Liver (tissue), 9 donors: Measurements from ENCODE around the gene MAST2. TPM values are rescaled to one million over a fixed set of nuclear protein-coding genes. Genes with fewer than 3 reads are reported as not detected.

ENCODE experiments used
- DNase-seq: peaks from one replicate; pipeline ENCODE4 v3.0.0-alpha.2; 2017; ENCODE audit warnings: low spot score
- H3K27ac ChIP-seq, 2 donors: one replicate each; pipeline ENCODE4 v1.7.0; 2013; ENCODE audit warnings: inconsistent platforms in 2 of 2, low read length in 2 of 2, control low read depth in 1 of 2, low read depth in 1 of 2, mild to moderate bottlenecking in 1 of 2
- H3K27me3 ChIP-seq, 4 donors: one replicate each; pipeline versions ENCODE4 v1.6.1 to v1.7.0; 2013; ENCODE audit warnings: low read length in 3 of 4, inconsistent platforms in 1 of 4, mild to moderate bottlenecking in 1 of 4, moderate library complexity in 1 of 4; ENCODE audit not compliant: control insufficient read depth in 4 of 4, insufficient read depth in 4 of 4
- H3K36me3 ChIP-seq, 4 donors: one replicate each; pipeline versions ENCODE4 v1.6.1 to v1.7.0; 2013; ENCODE audit warnings: low read length in 3 of 4, mild to moderate bottlenecking in 3 of 4, low read depth in 1 of 4, moderate library complexity in 1 of 4; ENCODE audit not compliant: control insufficient read depth in 4 of 4, insufficient read depth in 3 of 4
- H3K4me1 ChIP-seq, 4 donors: one replicate each; pipeline versions ENCODE4 v1.6.1 to v1.7.0; 2013; ENCODE audit warnings: low read length in 3 of 4, mild to moderate bottlenecking in 3 of 4, moderate library complexity in 1 of 4; ENCODE audit not compliant: control insufficient read depth in 4 of 4, insufficient read depth in 4 of 4
- H3K4me3 ChIP-seq, 3 donors: one replicate each; pipeline versions ENCODE4 v1.6.1 to v1.7.0; 2013; ENCODE audit warnings: low read length in 3 of 3, control low read depth in 1 of 3, low read depth in 1 of 3, mild to moderate bottlenecking in 1 of 3
- H3K9ac ChIP-seq, 2 donors: one replicate each; pipeline ENCODE4 v1.7.0; 2013; ENCODE audit warnings: low read length in 2 of 2, mild to moderate bottlenecking in 2 of 2, moderate library complexity in 2 of 2, control low read depth in 1 of 2, low read depth in 1 of 2
- H3K9me3 ChIP-seq, 4 donors: one replicate each; pipeline versions ENCODE4 v1.6.1 to v1.7.0; 2013; ENCODE audit warnings: low read length in 3 of 4; ENCODE audit not compliant: control insufficient read depth in 4 of 4
- ATF3 ChIP-seq: IDR thresholded peaks from 2 replicates; pipeline ENCODE4 v1.6.1; 2016; ENCODE audit warnings: antibody characterized with exemption
- CTCF ChIP-seq: fragments of 150-350 bp; IDR thresholded peaks from 2 replicates; pipeline ENCODE4 v1.5.1; 2017; ENCODE audit warnings: improper control_type of control experiment, low read depth, low read length; ENCODE audit not compliant: missing input control
- EGR1 ChIP-seq, 2 donors: IDR thresholded peaks; 2 replicates each; pipeline ENCODE4 v1.6.1; 2016 to 2018; ENCODE audit warnings: antibody characterized with exemption in 2 of 2, low read depth in 2 of 2
- FOXA1 ChIP-seq: IDR thresholded peaks from 2 replicates; pipeline ENCODE4 v1.6.1; 2016; ENCODE audit warnings: antibody characterized with exemption
- FOXA2 ChIP-seq: IDR thresholded peaks from 2 replicates; pipeline ENCODE4 v1.6.1; 2016; ENCODE audit warnings: antibody characterized with exemption
- GABPA ChIP-seq, 2 donors: IDR thresholded peaks in 1 of 2; conservative IDR thresholded peaks in 1 of 2; 2 replicates each; pipeline ENCODE4 v1.6.1; 2016; ENCODE audit warnings: antibody characterized with exemption in 2 of 2, mild to moderate bottlenecking in 1 of 2, moderate library complexity in 1 of 2
- HNF4A ChIP-seq, 2 donors: conservative IDR thresholded peaks; 2 replicates each; pipeline ENCODE4 v1.6.1; 2016; ENCODE audit warnings: antibody characterized with exemption in 2 of 2, mild to moderate bottlenecking in 2 of 2
- HNF4G ChIP-seq: IDR thresholded peaks from 2 replicates; pipeline ENCODE4 v1.6.1; 2016; ENCODE audit warnings: antibody characterized with exemption
- JUND ChIP-seq, 2 donors: IDR thresholded peaks; 2 replicates each; pipeline ENCODE4 v1.6.1; 2016; ENCODE audit warnings: antibody characterized with exemption in 2 of 2
- MAX ChIP-seq: IDR thresholded peaks from 2 replicates; pipeline ENCODE4 v1.6.1; 2016; ENCODE audit warnings: antibody characterized with exemption
- NR2F2 ChIP-seq: IDR thresholded peaks from 2 replicates; pipeline ENCODE4 v1.6.1; 2016; ENCODE audit warnings: antibody characterized with exemption
- RAD21 ChIP-seq, 2 donors: IDR thresholded peaks; 2 replicates each; pipeline ENCODE4 v1.6.1; 2016; ENCODE audit warnings: antibody characterized with exemption in 2 of 2, mild to moderate bottlenecking in 2 of 2
- REST ChIP-seq: IDR thresholded peaks from 2 replicates; pipeline ENCODE4 v1.6.1; 2016; ENCODE audit warnings: antibody characterized with exemption, mild to moderate bottlenecking
- RXRA ChIP-seq, 2 donors: IDR thresholded peaks; 2 replicates each; pipeline ENCODE4 v1.6.1; 2017 to 2018; ENCODE audit warnings: antibody characterized with exemption in 2 of 2, mild to moderate bottlenecking in 1 of 2
- SP1 ChIP-seq: IDR thresholded peaks from 2 replicates; pipeline ENCODE4 v1.6.1; 2018; ENCODE audit warnings: antibody characterized with exemption, mild to moderate bottlenecking
- TAF1 ChIP-seq: conservative IDR thresholded peaks from 2 replicates; pipeline ENCODE4 v1.6.1; 2016; ENCODE audit warnings: antibody characterized with exemption, mild to moderate bottlenecking
- YY1 ChIP-seq: IDR thresholded peaks from 2 replicates; pipeline ENCODE4 v1.6.1; 2016; ENCODE audit warnings: antibody characterized with exemption, mild to moderate bottlenecking
- ZBTB33 ChIP-seq: IDR thresholded peaks from 2 replicates; pipeline ENCODE4 v1.6.1; 2016; ENCODE audit warnings: antibody characterized with exemption
- WGBS: extraction: QIAGEN DNeasy Blood & Tissue Kit; methylation state at CpG from one replicate; pipeline ENCODE4 v1.1.7; 2013; 5-methylcytosine and 5-hydroxymethylcytosine counted together
- polyA plus RNA-seq, 2 donors: library from polyadenylated mRNA; stranded (reverse) in 1 of 2; unstranded in 1 of 2; fragments of 200-250 nt in 1 of 2; fragments of >200 nt in 1 of 2; fragmentation: Nextera tagmentation in 1 of 2; extraction: Ambion mirVana in 1 of 2; gene quantifications; one replicate each; pipeline versions ENCODE4 v1.2.1 to v1.2.3, GENCODE V29; 2013 to 2015
- total RNA-seq, 2 donors: library from RNA; depleted of rRNA; stranded (reverse); fragments of >200 nt; gene quantifications; one replicate each; pipeline ENCODE4 v1.2.3, GENCODE V29; 2014
- donor health status: healthy.
- donor health status: healthy.
- donor health status: healthy.
- donor health status: healthy.
- donor health status: healthy.

The MAST2 gene
- total and polyA plus RNA-seq, 4 donors, result 4.8 to 9.6 (median 5.7) TPM

DNA sequence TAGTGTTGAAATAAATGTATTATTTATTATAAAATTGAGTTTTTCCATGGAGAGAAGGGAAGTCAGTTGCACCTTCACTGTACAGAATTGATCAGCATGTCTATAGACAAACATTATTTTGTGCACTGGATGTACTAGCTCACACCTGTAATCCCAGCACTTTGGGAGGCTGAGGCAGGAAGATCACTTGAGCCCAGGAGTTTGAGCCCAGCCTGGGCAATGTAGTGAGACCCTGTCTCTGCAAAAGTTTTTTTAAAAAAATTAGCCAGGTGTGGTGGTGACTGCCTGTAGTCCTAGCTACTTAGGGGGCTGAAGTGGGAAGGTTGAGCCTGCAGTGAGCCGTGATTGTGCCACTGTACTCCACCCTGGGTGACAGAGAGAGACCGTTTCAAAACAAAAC is 87.7 kb downstream of the MAST2 start:
- no peak overlapping the region for H3K9ac ChIP-seq
- 95% methylated on average over 2 of the region's 2 CpGs for WGBS
- H3K27ac ChIP-seq, result no peak overlapping the region

More for the DNA sequence above, 87.7 kb downstream of the MAST2 start:
- H3K27me3 ChIP-seq, result no peaks in the 10 kb centered on the region
- DNase-seq, result no peak
- no peaks in the 10 kb centered on the region for H3K9me3 ChIP-seq
- TF ChIP-seq EGR1 (IDR thresholded peaks at IDR 0.05; ENCODE audit: low read depth in 2 of 2) (no peak), CTCF (no peak), RAD21 (IDR thresholded peaks at IDR 0.05) (no peak), FOXA1 (no peak), NR2F2 (no peak), RXRA (IDR thresholded peaks at IDR 0.05) (no peak), SP1 (no peak), HNF4G (no peak), ATF3 (no peak), YY1 (no peak), JUND (IDR thresholded peaks at IDR 0.05) (no peak), FOXA2 (no peak), TAF1 (no peak), ZBTB33 (no peak), HNF4A (conservative IDR thresholded peaks at IDR 0.05) (no peak), GABPA (IDR thresholded peaks at IDR 0.05 in 1 of 2, conservative IDR thresholded peaks at IDR 0.05 in 1 of 2) (no peak), REST (no peak), MAX (no peak)
- peaks cover 0 to 10% (median 1%) of the 10 kb centered on the region in 4 donors for H3K4me1 ChIP-seq
- H3K4me3 ChIP-seq, result no peak overlapping the region
- H3K36me3 ChIP-seq, result no peaks in the 10 kb centered on the region
